Measurements from ENCODE around the gene CAMK1D.
"Not testable (repeated sequence)": the region's sequence is repeated elsewhere in the genome, so short reads cannot be mapped to it uniquely, and the experiment has no call there.

CAMK1D gene

DNA sequence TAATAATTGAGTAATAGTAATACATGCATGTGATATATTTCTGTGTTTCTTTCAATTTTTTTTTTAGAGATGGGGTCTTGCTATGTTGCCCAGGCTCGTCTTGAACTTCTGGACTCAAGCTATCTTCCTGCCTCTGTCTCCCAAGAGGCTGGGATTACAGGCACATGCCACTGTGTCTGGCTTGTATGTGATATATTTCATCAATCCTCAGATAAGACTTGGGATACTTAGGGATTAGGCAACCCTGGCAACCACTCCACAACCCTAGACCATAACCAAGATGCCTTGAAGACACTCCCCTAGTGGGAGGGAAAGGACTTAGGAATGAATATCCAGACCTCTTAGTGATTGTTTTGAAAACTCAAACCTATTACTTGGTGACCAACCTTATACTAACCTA lies 497.4 kb downstream of the CAMK1D start:
- no peaks in the 10 kb centered on the region for H3K4me1 ChIP-seq (ENCODE audit: control insufficient read depth, insufficient read depth, low read length)
- H3K9me3 ChIP-seq (ENCODE audit: control insufficient read depth, low read length), result no peaks in the 10 kb centered on the region
- peaks cover 3% of the 10 kb centered on the region for H3K27me3 ChIP-seq (ENCODE audit: control insufficient read depth, insufficient read depth, low read length)
- no peak overlapping the region for H3K4me3 ChIP-seq (ENCODE audit: low read length)
- no peaks in the 10 kb centered on the region for H3K36me3 ChIP-seq (ENCODE audit: control insufficient read depth, insufficient read depth, low read length)
- H3K9ac ChIP-seq (ENCODE audit: low read length), result no peak overlapping the region

- H3K4me1 ChIP-seq (ENCODE audit: control insufficient read depth, insufficient read depth, low read length), result no peaks in the 10 kb centered on the region
- H3K9ac ChIP-seq (ENCODE audit: low read length), result no peak overlapping the region
- H3K27me3 ChIP-seq (ENCODE audit: control insufficient read depth, insufficient read depth, low read length), result peaks cover 3% of the 10 kb centered on the region
- no peaks in the 10 kb centered on the region for H3K36me3 ChIP-seq (ENCODE audit: control insufficient read depth, insufficient read depth, low read length)
- H3K4me3 ChIP-seq (ENCODE audit: low read length), result no peak overlapping the region
- H3K9me3 ChIP-seq (ENCODE audit: control insufficient read depth, low read length), result no peaks in the 10 kb centered on the region
These were observed 498.1 kb downstream of the CAMK1D start for GRCh38 chr10:12847361-12847975.

DNA sequence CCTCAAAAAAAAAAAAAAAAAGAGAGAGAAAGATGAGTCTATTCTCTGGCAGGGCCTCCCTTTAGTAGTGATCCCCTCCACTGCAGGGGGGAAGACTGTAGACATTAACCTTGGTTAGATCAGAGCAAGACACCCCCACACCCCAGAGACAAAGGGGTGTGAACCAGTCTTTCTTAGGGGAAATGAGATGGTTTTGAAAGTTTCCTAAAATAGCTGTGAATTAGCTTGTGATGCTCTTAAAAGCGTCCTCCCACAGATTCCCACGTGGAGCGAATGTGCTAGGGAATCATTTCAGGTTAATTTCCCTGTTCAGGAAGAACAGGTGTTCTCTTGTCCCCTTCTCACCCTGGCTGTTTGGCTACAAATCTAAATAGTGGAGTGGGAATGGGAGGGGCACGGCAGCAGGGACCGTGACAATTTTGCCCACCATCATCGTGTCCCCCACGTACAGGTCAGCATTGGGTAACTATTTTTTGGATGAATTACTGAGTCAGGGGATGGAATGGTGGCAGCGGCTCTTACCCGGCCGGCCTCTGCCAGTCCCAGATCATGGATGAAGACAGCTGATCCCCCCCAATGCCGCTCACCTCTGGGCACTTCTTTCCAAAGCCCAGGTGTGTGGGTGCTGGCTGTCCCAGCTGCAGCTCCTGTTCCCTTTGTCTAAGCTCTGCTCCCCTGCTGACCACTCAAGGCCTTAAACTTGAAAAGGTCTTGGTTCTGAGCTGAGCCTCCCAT lies 499.3 kb downstream of the CAMK1D start:
- Histone ChIP-seq H3K4me1 (ENCODE audit: control insufficient read depth, insufficient read depth, low read length) (no peaks in the 10 kb centered on the region), H3K9ac (ENCODE audit: low read length) (no peak overlapping the region), H3K27me3 (ENCODE audit: control insufficient read depth, insufficient read depth, low read length) (peaks cover 3% of the 10 kb centered on the region), H3K4me3 (ENCODE audit: low read length) (no peak overlapping the region), H3K9me3 (ENCODE audit: control insufficient read depth, low read length) (no peaks in the 10 kb centered on the region), H3K36me3 (ENCODE audit: control insufficient read depth, insufficient read depth, low read length) (no peaks in the 10 kb centered on the region)

DNA sequence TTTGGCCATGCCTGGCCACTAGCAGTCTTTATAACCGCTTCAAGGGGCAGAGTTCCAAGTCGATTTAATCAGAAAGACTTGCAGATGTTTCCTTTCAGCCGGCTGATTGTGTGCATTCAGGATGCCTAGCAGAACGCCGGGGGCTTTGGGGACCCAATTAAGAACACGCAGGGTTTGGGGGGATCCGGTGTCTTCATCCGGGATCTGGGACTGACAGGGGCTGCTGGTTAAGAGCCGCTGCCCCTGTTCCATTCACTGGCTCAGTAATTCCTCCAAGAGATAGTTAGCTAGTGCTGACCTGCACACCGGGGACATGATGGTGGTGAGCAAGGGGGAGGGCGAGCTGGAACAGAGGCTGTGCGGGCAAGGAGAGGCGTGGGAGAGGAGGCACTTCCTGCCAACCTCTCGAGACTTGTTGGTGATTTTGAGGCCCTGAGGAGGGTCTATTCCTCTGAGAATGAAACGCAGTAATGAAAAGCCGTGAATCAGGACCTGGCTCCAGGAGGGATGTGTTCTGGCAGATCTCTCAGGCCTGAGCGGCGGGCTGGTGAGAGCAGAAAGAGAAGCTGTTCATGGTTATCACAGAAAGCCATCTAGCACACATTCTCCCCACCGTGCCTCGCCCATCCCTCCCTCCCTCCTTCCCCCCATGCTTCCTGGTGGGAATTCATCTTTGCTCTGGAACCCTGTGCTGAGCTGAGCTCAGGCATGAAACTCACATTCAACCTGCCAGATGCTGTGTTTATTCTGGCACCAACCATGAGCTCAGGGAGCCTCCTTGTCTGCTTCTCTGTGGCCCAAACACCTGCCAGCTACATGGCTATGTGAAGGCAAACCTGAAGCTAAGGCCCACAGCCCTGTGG lies 500.2 kb downstream of the CAMK1D start:
- Histone ChIP-seq H3K9ac (ENCODE audit: low read length) (no peak overlapping the region), H3K36me3 (ENCODE audit: control insufficient read depth, insufficient read depth, low read length) (no peaks in the 10 kb centered on the region), H3K9me3 (ENCODE audit: control insufficient read depth, low read length) (no peaks in the 10 kb centered on the region), H3K4me1 (ENCODE audit: control insufficient read depth, insufficient read depth, low read length) (no peaks in the 10 kb centered on the region), H3K4me3 (ENCODE audit: low read length) (no peak overlapping the region), H3K27me3 (ENCODE audit: control insufficient read depth, insufficient read depth, low read length) (peaks cover 3% of the 10 kb centered on the region)

- Histone ChIP-seq H3K9ac (ENCODE audit: low read length) (no peak overlapping the region), H3K36me3 (ENCODE audit: control insufficient read depth, insufficient read depth, low read length) (no peaks in the 10 kb centered on the region), H3K27me3 (ENCODE audit: control insufficient read depth, insufficient read depth, low read length) (peaks cover 3% of the 10 kb centered on the region), H3K4me3 (ENCODE audit: low read length) (no peak overlapping the region), H3K9me3 (ENCODE audit: control insufficient read depth, low read length) (no peaks in the 10 kb centered on the region), H3K4me1 (ENCODE audit: control insufficient read depth, insufficient read depth, low read length) (no peaks in the 10 kb centered on the region)
These were observed 503.3 kb downstream of the CAMK1D start for GRCh38 chr10:12852687-12853086.

DNA sequence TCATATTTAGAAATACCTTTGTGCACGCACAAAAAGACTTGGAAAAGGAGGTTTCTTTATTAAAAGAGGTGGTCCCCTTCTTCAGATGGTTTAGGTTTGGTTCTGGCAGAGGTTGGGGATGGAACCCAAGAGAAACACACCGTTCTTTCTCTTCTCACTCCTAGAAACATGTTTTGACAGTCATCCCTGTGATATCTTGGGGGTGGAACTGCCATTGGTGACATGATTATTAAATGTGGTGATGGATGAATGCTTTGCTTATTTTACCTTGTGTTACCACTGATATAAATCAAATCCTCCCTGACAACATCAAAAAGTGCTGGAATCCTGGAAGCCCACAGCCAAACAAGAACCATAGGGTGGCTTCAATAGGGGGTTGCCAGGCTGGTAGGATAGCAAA lies 505.6 kb downstream of the CAMK1D start:
- Histone ChIP-seq H3K27me3 (ENCODE audit: control insufficient read depth, insufficient read depth, low read length) (no peaks in the 10 kb centered on the region), H3K4me3 (ENCODE audit: low read length) (no peak overlapping the region), H3K9ac (ENCODE audit: low read length) (no peak overlapping the region), H3K4me1 (ENCODE audit: control insufficient read depth, insufficient read depth, low read length) (no peaks in the 10 kb centered on the region), H3K9me3 (ENCODE audit: control insufficient read depth, low read length) (no peaks in the 10 kb centered on the region), H3K36me3 (ENCODE audit: control insufficient read depth, insufficient read depth, low read length) (no peaks in the 10 kb centered on the region)

- no peaks in the 10 kb centered on the region for H3K36me3 ChIP-seq (ENCODE audit: control insufficient read depth, insufficient read depth, low read length)
- no peaks in the 10 kb centered on the region for H3K27me3 ChIP-seq (ENCODE audit: control insufficient read depth, insufficient read depth, low read length)
- no peak overlapping the region for H3K4me3 ChIP-seq (ENCODE audit: low read length)
- H3K4me1 ChIP-seq (ENCODE audit: control insufficient read depth, insufficient read depth, low read length), result no peaks in the 10 kb centered on the region
- H3K9me3 ChIP-seq (ENCODE audit: control insufficient read depth, low read length), result no peaks in the 10 kb centered on the region
- H3K9ac ChIP-seq (ENCODE audit: low read length), result no peak overlapping the region
These were observed 513.1 kb downstream of the CAMK1D start for GRCh38 chr10:12862459-12862858.

DNA sequence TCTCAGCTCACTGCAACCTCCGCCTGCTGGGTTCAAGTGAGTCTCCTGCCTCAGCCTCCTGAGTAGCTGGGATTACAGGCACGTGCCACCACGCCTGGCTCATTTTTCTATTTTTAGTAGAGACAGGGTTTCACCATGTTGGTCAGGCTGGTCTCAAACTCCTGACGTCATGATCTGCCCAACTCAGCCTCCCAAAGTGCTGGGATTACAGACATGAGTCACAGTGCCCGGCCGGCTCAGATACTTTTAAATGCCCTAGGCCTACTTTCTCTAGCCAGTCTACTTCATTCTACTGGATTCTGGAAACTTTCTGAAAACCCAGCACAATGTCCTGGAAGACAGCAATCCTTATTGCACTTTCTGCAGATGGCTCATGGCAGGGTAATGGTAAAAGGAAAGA lies 516.2 kb downstream of the CAMK1D start:
- H3K36me3 ChIP-seq (ENCODE audit: control insufficient read depth, insufficient read depth, low read length); H3K9ac ChIP-seq (ENCODE audit: low read length); H3K27me3 ChIP-seq (ENCODE audit: control insufficient read depth, insufficient read depth, low read length); H3K4me3 ChIP-seq (ENCODE audit: low read length); H3K4me1 ChIP-seq (ENCODE audit: control insufficient read depth, insufficient read depth, low read length); H3K9me3 ChIP-seq (ENCODE audit: control insufficient read depth, low read length): not testable (repeated sequence)

DNA sequence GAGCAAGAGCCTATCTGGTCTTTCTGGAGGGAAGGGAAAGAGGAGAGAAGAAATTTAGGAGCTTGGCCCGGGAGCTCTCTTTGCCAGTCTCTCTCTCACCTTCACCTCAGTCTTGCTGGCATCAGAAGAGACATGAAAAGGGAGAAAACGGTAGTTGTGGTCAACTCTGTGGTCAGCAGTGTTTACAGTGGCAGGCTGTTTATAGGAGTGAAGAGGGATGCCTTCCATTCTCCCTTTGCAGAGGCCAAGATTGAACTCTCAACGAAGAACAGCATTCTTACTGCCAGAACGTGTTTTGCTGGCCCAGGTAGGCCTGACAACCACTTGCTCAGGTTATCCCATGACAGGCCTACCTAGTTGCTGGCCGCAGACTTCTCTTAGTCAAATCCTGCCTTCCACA lies 518.9 kb downstream of the CAMK1D start:
- Histone ChIP-seq H3K27me3 (ENCODE audit: control insufficient read depth, insufficient read depth, low read length) (no peaks in the 10 kb centered on the region), H3K4me3 (ENCODE audit: low read length) (no peak overlapping the region), H3K36me3 (ENCODE audit: control insufficient read depth, insufficient read depth, low read length) (no peaks in the 10 kb centered on the region), H3K9ac (ENCODE audit: low read length) (no peak overlapping the region), H3K9me3 (ENCODE audit: control insufficient read depth, low read length) (no peaks in the 10 kb centered on the region), H3K4me1 (ENCODE audit: control insufficient read depth, insufficient read depth, low read length) (no peaks in the 10 kb centered on the region)

GRCh38 chr10:12869427-12869826 lies 520.1 kb downstream of the CAMK1D start:
- Histone ChIP-seq H3K27me3 (ENCODE audit: control insufficient read depth, insufficient read depth, low read length) (no peaks in the 10 kb centered on the region), H3K36me3 (ENCODE audit: control insufficient read depth, insufficient read depth, low read length) (no peaks in the 10 kb centered on the region), H3K4me1 (ENCODE audit: control insufficient read depth, insufficient read depth, low read length) (no peaks in the 10 kb centered on the region), H3K9ac (ENCODE audit: low read length) (no peak overlapping the region), H3K4me3 (ENCODE audit: low read length) (no peak overlapping the region), H3K9me3 (ENCODE audit: control insufficient read depth, low read length) (no peaks in the 10 kb centered on the region)

- Histone ChIP-seq H3K9ac (ENCODE audit: low read length) (no peak overlapping the region), H3K4me1 (ENCODE audit: control insufficient read depth, insufficient read depth, low read length) (no peaks in the 10 kb centered on the region), H3K27me3 (ENCODE audit: control insufficient read depth, insufficient read depth, low read length) (no peaks in the 10 kb centered on the region), H3K36me3 (ENCODE audit: control insufficient read depth, insufficient read depth, low read length) (no peaks in the 10 kb centered on the region), H3K4me3 (ENCODE audit: low read length) (no peak overlapping the region), H3K9me3 (ENCODE audit: control insufficient read depth, low read length) (no peaks in the 10 kb centered on the region)
These were observed 523.2 kb downstream of the CAMK1D start for GRCh38 chr10:12872577-12872976.

GRCh38 chr10:12873172-12873571 lies 523.8 kb downstream of the CAMK1D start:
- Histone ChIP-seq H3K9me3 (ENCODE audit: control insufficient read depth, low read length) (no peaks in the 10 kb centered on the region), H3K27me3 (ENCODE audit: control insufficient read depth, insufficient read depth, low read length) (no peaks in the 10 kb centered on the region), H3K4me1 (ENCODE audit: control insufficient read depth, insufficient read depth, low read length) (no peaks in the 10 kb centered on the region), H3K9ac (ENCODE audit: low read length) (no peak overlapping the region), H3K4me3 (ENCODE audit: low read length) (no peak overlapping the region), H3K36me3 (ENCODE audit: control insufficient read depth, insufficient read depth, low read length) (no peaks in the 10 kb centered on the region)
